GM12801 (cell line): ENCODE results near the gene GJB6.

ENCODE experiments used
- TF ChIP-seq, protein P1 (sequence below): IDR thresholded peaks from one replicate; pipeline ENCODE4 v1.5.1; 2011; ENCODE audit warnings: control low read depth; ENCODE audit not compliant: insufficient read length; ENCODE audit errors: extremely low read depth

The GJB6 gene

GRCh38 chr13:20197361-20197834 is 34.7 kb downstream of the GJB6 start:
- TF ChIP-seq, protein P1, sequence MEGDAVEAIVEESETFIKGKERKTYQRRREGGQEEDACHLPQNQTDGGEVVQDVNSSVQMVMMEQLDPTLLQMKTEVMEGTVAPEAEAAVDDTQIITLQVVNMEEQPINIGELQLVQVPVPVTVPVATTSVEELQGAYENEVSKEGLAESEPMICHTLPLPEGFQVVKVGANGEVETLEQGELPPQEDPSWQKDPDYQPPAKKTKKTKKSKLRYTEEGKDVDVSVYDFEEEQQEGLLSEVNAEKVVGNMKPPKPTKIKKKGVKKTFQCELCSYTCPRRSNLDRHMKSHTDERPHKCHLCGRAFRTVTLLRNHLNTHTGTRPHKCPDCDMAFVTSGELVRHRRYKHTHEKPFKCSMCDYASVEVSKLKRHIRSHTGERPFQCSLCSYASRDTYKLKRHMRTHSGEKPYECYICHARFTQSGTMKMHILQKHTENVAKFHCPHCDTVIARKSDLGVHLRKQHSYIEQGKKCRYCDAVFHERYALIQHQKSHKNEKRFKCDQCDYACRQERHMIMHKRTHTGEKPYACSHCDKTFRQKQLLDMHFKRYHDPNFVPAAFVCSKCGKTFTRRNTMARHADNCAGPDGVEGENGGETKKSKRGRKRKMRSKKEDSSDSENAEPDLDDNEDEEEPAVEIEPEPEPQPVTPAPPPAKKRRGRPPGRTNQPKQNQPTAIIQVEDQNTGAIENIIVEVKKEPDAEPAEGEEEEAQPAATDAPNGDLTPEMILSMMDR: peak; percentile 57

DNA sequence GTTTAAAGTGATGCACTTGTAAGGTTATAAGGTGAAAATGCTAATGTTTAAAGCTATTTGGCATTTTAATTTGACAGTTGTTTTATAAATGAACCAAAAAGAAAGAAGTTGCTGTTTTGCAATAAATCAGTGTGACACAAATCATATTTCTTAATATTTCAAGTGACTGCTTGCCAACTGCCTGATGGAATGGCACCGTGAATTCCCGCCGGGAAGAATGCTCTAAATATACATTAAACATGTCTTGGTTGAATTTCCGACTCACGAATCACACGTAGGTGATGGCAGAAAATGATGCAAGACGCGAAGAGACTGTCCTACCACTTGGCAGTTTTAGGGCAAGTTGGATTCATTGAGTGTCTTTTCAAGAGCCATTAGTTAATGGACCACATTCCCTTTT is 36.3 kb downstream of the GJB6 start:
- TF ChIP-seq, protein P1: no peak

GRCh38 chr13:20193907-20194631 is 38.0 kb downstream of the GJB6 start:
- TF ChIP-seq, protein P1: no peak

DNA sequence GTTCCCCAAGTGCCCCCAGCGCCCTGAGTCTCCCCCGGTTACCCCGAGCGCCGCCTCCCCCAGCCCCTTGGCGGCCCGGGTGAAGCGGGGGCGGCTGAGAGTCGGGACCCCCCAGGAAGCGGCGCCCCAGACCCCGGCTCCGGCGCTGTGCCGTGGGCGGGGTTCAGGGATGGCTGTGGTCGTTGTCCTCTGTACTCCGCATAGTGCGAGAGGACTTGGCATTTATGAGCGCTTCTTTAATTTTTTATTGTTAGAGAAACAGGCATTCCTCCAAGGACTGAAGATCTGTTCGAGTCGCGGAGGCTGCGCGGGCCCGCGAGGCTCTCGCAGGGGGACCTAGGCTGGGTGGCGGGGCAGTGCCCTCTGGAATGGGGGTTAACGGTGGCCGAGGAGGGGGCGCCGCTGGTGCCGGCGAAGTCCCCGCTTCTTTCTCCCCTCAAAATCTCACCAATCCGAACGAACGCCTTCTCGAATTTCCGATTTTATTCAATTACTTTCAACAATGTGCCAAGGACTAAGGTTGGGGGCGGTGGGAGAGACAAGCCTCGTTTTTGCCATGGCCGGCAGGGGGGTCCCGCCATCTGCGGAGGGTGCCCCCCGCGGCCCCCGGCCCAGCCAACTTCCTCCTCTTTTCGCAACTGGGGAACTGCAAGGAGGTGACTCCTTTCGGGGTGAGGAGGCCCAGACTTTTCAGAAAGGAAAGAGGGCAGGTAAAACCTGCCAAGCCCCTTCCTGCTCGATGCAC is 38.8 kb downstream of the GJB6 start:
- TF ChIP-seq, protein P1: no peak

GRCh38 chr13:20192836-20193161 is 39.3 kb downstream of the GJB6 start, which contains the start of gene GJB2:
GJB2 (minus strand) TSS chr13:20192938; CDS start chr13:20189581, 3,357 bp downstream.
- TF ChIP-seq, protein P1: no peak

GRCh38 chr13:20192158-20192835 is 39.8 kb downstream of the GJB6 start:
- TF ChIP-seq, protein P1: no peak
